ENCODE measurements around the gene RRP1. TPM values are rescaled to one million over a fixed set of nuclear protein-coding genes. Genes with fewer than 3 reads are reported as not detected.
A peak's percentile ranks its signal among the peaks of the same experiment; 100 is the strongest.

The RRP1 gene
- total and polyA plus RNA-seq, 9 of the 15 experiments (the other 6 are each of a cell fraction or from before 2014, with no cell fraction given) = 0.89 to 105 (median 51.6) TPM

DNA sequence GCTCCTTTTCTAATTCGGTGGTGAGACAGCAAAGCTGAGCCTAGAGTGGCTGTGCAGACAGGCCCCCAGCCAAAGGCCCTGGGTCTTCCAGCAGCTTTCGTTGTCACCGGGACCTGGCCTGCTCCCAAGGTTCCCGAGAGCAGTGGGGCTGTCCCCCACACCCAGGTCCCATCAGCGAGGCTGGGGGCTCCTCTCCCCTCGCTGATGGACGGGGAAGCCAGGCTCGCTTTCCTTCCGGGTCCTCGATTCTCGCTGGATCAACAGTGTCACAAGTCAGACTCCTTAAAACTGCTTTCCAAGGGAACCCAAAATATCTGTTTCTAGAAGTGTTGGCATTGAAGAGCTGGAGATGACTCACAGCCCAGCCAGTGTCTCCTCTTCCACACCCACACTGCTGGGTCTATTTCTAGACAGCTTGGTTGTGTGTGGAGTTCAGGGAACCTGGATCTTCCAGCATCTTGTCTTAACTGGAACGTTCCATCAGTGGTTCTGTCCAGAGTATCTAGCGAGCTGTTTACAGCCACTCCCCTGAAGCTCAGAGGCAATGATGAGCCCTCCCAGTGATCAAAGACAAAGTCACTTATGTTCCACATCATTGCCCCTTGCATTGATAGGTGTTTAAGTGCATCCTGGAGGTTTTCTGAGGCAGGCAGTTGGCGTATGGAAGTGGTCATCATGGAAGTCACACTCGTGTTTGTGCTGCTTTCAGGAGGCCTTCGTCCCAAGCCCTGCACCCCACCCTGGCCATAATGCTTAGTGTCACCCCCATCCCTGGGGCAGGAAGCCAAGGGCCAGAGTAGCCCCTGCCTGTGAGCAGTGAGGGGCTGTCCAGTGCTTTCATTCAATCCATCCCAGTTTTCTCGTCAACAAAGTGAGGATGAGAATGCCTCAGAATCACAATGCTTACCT is 35.2 kb downstream of the RRP1 start (continued):
- TF ChIP-seq, protein P1, sequence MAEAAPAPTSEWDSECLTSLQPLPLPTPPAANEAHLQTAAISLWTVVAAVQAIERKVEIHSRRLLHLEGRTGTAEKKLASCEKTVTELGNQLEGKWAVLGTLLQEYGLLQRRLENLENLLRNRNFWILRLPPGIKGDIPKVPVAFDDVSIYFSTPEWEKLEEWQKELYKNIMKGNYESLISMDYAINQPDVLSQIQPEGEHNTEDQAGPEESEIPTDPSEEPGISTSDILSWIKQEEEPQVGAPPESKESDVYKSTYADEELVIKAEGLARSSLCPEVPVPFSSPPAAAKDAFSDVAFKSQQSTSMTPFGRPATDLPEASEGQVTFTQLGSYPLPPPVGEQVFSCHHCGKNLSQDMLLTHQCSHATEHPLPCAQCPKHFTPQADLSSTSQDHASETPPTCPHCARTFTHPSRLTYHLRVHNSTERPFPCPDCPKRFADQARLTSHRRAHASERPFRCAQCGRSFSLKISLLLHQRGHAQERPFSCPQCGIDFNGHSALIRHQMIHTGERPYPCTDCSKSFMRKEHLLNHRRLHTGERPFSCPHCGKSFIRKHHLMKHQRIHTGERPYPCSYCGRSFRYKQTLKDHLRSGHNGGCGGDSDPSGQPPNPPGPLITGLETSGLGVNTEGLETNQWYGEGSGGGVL (CRISPR knock-in tag; IDR thresholded peaks at IDR 0.05) = no peak
- no peak for TF ChIP-seq TCF7 (IDR thresholded peaks at IDR 0.05; ENCODE audit: borderline replicate concordance)
- TF ChIP-seq VEZF1 (CRISPR knock-in tag; IDR thresholded peaks at IDR 0.05) = no peak
- no peak for TF ChIP-seq ERF (CRISPR knock-in tag; IDR thresholded peaks at IDR 0.05)
- peak; percentile 99 for TF ChIP-seq PTBP1 (IDR thresholded peaks at IDR 0.05; ENCODE audit: low read depth, low read length)
- TF ChIP-seq SMC3 (conservative IDR thresholded peaks at IDR 0.05; ENCODE audit: insufficient read depth, low read depth, low read length) = no peak
- TF ChIP-seq MEF2A (IDR thresholded peaks at IDR 0.05; ENCODE audit: control insufficient read depth, low read depth, low read length) = peak; percentile 61; the same call in 1 of the 2 replicates
- no peak for TF ChIP-seq ZNF324 (CRISPR knock-in tag; IDR thresholded peaks at IDR 0.05)
- TF ChIP-seq IFI16 (CRISPR knock-in tag; IDR thresholded peaks at IDR 0.05) = no peak
- no peak for TF ChIP-seq ETV6 (IDR thresholded peaks at IDR 0.05; ENCODE audit: borderline replicate concordance in 1 of 2, low read depth in 2 of 2, low read length in 1 of 2)
- no peak for TF ChIP-seq ETV6 (CRISPR knock-in tag; IDR thresholded peaks at IDR 0.05; ENCODE audit: borderline replicate concordance)
- TF ChIP-seq ELF4 (CRISPR knock-in tag; IDR thresholded peaks at IDR 0.05) = no peak
- TF ChIP-seq, protein P2, sequence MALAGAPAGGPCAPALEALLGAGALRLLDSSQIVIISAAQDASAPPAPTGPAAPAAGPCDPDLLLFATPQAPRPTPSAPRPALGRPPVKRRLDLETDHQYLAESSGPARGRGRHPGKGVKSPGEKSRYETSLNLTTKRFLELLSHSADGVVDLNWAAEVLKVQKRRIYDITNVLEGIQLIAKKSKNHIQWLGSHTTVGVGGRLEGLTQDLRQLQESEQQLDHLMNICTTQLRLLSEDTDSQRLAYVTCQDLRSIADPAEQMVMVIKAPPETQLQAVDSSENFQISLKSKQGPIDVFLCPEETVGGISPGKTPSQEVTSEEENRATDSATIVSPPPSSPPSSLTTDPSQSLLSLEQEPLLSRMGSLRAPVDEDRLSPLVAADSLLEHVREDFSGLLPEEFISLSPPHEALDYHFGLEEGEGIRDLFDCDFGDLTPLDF (CRISPR knock-in tag; IDR thresholded peaks at IDR 0.05) = no peak
- no peak for TF ChIP-seq CHD2 (IDR thresholded peaks at IDR 0.05; ENCODE audit: low read depth, low read length)
- TF ChIP-seq ZFX (CRISPR knock-in tag; IDR thresholded peaks at IDR 0.05) = no peak
- no peak for TF ChIP-seq RFX1 (IDR thresholded peaks at IDR 0.05)
- TF ChIP-seq ZNF311 (CRISPR knock-in tag; IDR thresholded peaks at IDR 0.05) = no peak
- TF ChIP-seq DPF2 (IDR thresholded peaks at IDR 0.05) = peak; percentile 43; the same call in 1 of the 2 replicates
- no peak for TF ChIP-seq KAT8 (IDR thresholded peaks at IDR 0.05; ENCODE audit: low read depth)
- no peak for TF ChIP-seq ZNF551 (CRISPR knock-in tag; IDR thresholded peaks at IDR 0.05)
- TF ChIP-seq ZNF263 (CRISPR knock-in tag; IDR thresholded peaks at IDR 0.05; ENCODE audit: borderline replicate concordance) = no peak
- TF ChIP-seq CLOCK (CRISPR knock-in tag; IDR thresholded peaks at IDR 0.05; ENCODE audit: borderline replicate concordance) = no peak

Data from K562 (cell line).